H1 (cell line): ENCODE data around the gene NUAK1.

Experiments
- CBX8 ChIP-seq: fragments of 300-800, 300-1000 bp; sonication (generic); IDR thresholded peaks from 2 replicates; pipeline ENCODE4 v1.7.1; 2016; ENCODE audit warnings: low read depth, low read length, borderline replicate concordance
- EP300 ChIP-seq, 2 experiments: IDR thresholded peaks; 1 replicate in 1 of 2; 2 replicates in 1 of 2; pipeline ENCODE4 v1.6.1; 2011 to 2012; ENCODE audit warnings: low read depth in 2 of 2, low read length in 2 of 2, mild to moderate bottlenecking in 2 of 2, borderline replicate concordance in 1 of 2, inconsistent platforms in 1 of 2, moderate library complexity in 1 of 2
- HDAC6 ChIP-seq: IDR thresholded peaks from one replicate; pipeline ENCODE4 v1.7.1; 2012; ENCODE audit warnings: low read depth, mild to moderate bottlenecking, inconsistent platforms, low read length, moderate library complexity
- JUND ChIP-seq: IDR thresholded peaks from 2 replicates; pipeline ENCODE4 v1.6.1; 2011; ENCODE audit warnings: mild to moderate bottlenecking, improper control_type of control experiment, low read length
- MAFK ChIP-seq: IDR thresholded peaks from 2 replicates; pipeline ENCODE4 v1.6.1; 2012; ENCODE audit warnings: low read depth, mild to moderate bottlenecking, improper control_type of control experiment, low read length
- POLR2A ChIP-seq, 2 experiments: IDR thresholded peaks; 1 replicate in 1 of 2; 2 replicates in 1 of 2; pipeline ENCODE4 v1.6.1; 2011; ENCODE audit warnings: low read depth in 2 of 2, low read length in 2 of 2, mild to moderate bottlenecking in 2 of 2; ENCODE audit errors: control extremely low read depth in 1 of 2
- POLR2AphosphoS5 ChIP-seq: IDR thresholded peaks from 2 replicates; pipeline ENCODE4 v1.6.1; 2011; ENCODE audit warnings: low read depth, low read length
- SRF ChIP-seq: IDR thresholded peaks from 2 replicates; pipeline ENCODE4 v1.6.1; 2011; ENCODE audit warnings: mild to moderate bottlenecking, low read depth, low read length, moderate library complexity
- TF ChIP-seq, protein P1 (sequence below), 3 experiments: IDR thresholded peaks; 1 replicate in 2 of 3; 2 replicates in 1 of 3; pipeline versions ENCODE4 v1.5.1 to v1.6.1; 2011; ENCODE audit warnings: low read length in 3 of 3, mild to moderate bottlenecking in 3 of 3, inconsistent platforms in 2 of 3, low read depth in 1 of 3, moderate library complexity in 1 of 3; ENCODE audit not compliant: insufficient read depth in 1 of 3; ENCODE audit errors: control extremely low read depth in 1 of 3

DNA sequence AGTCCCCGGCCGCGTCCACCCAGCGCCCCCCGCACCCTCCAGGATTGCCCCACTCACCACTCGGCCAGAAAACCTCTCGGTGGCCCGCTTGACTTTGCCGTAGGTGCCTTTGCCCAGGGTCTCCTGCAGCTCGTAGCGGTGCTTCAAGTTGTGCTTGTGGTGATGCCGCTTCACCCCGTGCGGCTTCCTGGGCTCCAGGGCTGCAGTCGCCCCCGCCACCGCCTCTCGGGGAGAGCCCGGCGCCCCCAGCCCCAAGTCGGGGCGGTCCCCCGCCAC is 459 bp downstream of the NUAK1 start:
- no peak for TF ChIP-seq MAFK
- TF ChIP-seq EP300 (IDR thresholded peaks at IDR 0.05; ENCODE audit: borderline replicate concordance in 1 of 2, low read depth in 2 of 2, low read length in 2 of 2), result no peak
- TF ChIP-seq JUND, result no peak
- no peak for TF ChIP-seq POLR2AphosphoS5
- TF ChIP-seq, protein P1, sequence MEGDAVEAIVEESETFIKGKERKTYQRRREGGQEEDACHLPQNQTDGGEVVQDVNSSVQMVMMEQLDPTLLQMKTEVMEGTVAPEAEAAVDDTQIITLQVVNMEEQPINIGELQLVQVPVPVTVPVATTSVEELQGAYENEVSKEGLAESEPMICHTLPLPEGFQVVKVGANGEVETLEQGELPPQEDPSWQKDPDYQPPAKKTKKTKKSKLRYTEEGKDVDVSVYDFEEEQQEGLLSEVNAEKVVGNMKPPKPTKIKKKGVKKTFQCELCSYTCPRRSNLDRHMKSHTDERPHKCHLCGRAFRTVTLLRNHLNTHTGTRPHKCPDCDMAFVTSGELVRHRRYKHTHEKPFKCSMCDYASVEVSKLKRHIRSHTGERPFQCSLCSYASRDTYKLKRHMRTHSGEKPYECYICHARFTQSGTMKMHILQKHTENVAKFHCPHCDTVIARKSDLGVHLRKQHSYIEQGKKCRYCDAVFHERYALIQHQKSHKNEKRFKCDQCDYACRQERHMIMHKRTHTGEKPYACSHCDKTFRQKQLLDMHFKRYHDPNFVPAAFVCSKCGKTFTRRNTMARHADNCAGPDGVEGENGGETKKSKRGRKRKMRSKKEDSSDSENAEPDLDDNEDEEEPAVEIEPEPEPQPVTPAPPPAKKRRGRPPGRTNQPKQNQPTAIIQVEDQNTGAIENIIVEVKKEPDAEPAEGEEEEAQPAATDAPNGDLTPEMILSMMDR (IDR thresholded peaks at IDR 0.05; ENCODE audit: control extremely low read depth in 1 of 3, insufficient read depth in 1 of 3, low read depth in 1 of 3, low read length in 3 of 3), result no peak
- TF ChIP-seq HDAC6, result no peak
- no peak for TF ChIP-seq POLR2A (IDR thresholded peaks at IDR 0.05; ENCODE audit: control extremely low read depth in 1 of 2, low read depth in 2 of 2, low read length in 2 of 2)
- TF ChIP-seq CBX8, result no peak
- no peak for TF ChIP-seq SRF
